Measurements from ENCODE around the gene LYRM7. TPM values are rescaled to one million over a fixed set of nuclear protein-coding genes. Genes with fewer than 3 reads are reported as not detected.
"Not testable (repeated sequence)": the region's sequence is repeated elsewhere in the genome, so short reads cannot be mapped to it uniquely, and the experiment has no call there.

Gene LYRM7
- total RNA-seq, 1 donor from 2014 or later: 11.9 TPM

GRCh38 chr5:131193106-131193505 lies 22.4 kb downstream of the LYRM7 start:
- ChIA-PET CTCF (no interaction called here), POLR2A (no interaction called here)
- no peak overlapping the region for H3K27ac Mint-ChIP-seq
- H3K4me1 Mint-ChIP-seq: no peaks in the 10 kb centered on the region
- TF ChIP-seq, protein P1, sequence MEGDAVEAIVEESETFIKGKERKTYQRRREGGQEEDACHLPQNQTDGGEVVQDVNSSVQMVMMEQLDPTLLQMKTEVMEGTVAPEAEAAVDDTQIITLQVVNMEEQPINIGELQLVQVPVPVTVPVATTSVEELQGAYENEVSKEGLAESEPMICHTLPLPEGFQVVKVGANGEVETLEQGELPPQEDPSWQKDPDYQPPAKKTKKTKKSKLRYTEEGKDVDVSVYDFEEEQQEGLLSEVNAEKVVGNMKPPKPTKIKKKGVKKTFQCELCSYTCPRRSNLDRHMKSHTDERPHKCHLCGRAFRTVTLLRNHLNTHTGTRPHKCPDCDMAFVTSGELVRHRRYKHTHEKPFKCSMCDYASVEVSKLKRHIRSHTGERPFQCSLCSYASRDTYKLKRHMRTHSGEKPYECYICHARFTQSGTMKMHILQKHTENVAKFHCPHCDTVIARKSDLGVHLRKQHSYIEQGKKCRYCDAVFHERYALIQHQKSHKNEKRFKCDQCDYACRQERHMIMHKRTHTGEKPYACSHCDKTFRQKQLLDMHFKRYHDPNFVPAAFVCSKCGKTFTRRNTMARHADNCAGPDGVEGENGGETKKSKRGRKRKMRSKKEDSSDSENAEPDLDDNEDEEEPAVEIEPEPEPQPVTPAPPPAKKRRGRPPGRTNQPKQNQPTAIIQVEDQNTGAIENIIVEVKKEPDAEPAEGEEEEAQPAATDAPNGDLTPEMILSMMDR (IDR thresholded peaks at IDR 0.05): no peak
- no peak for DNase-seq
- intact Hi-C loops (cut with micrococcal nuclease): no loop called here
- H3K27me3 Mint-ChIP-seq: no peaks in the 10 kb centered on the region
- no peak overlapping the region for H3K4me3 Mint-ChIP-seq
- no peak for ATAC-seq (ENCODE audit: low read depth)
- peaks cover 14% of the 10 kb centered on the region for H3K36me3 Mint-ChIP-seq (ENCODE audit: low read depth)
- no peaks in the 10 kb centered on the region for H3K9me3 Mint-ChIP-seq

DNA sequence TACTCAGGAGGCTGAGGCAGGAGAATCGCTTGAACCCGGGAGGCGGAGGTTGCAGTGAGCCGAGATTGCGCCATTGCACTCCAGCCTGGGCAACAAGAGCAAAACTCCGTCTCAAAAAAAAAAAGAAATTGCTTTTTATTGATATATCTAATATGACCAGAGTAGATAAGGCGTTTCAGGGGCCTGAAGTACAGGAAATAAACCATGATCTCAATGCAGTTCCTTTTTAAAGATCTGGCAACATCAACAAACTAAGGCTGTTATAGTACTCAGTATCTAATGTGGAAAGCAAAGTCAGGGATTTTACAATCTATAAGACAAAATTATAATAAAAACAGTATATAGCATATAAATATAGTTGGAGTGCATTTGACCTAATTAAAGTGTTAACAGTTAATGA lies 23.2 kb downstream of the LYRM7 start:
- H3K27ac Mint-ChIP-seq; intact Hi-C loops (cut with micrococcal nuclease); CTCF ChIA-PET; H3K4me3 Mint-ChIP-seq; H3K9me3 Mint-ChIP-seq; H3K27me3 Mint-ChIP-seq; DNase-seq; ATAC-seq (ENCODE audit: low read depth); H3K4me1 Mint-ChIP-seq: not testable (repeated sequence)
- H3K36me3 Mint-ChIP-seq (ENCODE audit: low read depth): peaks cover 12% of the 10 kb centered on the region
- POLR2A ChIA-PET: interaction anchor here (1.4 kb wide), 1 partner anchor 15 kb away, joined by 3 read pairs; no protein-coding TSS in a partner anchor

DNA sequence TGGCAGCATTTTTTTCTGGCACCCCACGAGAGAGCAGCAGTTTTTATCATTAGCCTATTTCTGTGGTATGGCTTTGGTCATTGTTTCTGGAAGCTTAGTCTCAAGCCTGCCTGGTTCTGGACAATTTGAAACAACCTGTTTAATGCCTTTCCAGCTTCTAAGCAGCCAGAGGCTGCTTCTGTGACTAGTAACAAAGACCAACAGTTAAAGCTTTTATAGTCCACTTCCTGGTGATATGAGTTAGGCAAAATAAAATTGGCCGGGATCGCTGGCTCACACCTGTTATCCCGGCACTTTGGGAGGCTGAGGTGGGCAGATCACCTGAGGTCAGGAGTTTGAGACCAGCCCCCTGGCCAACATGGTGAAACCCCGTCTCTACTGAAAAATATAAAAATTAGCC lies 24.0 kb downstream of the LYRM7 start:
- ChIA-PET POLR2A (interaction anchor here (1.4 kb wide), 1 partner anchor 14 kb away, joined by 3 read pairs; no protein-coding TSS in a partner anchor), CTCF (no interaction called here)
- Mint-ChIP-seq H3K4me1 (no peaks in the 10 kb centered on the region), H3K4me3 (no peak overlapping the region), H3K27ac (no peak overlapping the region), H3K36me3 (ENCODE audit: low read depth) (peaks cover 7% of the 10 kb centered on the region), H3K27me3 (no peaks in the 10 kb centered on the region), H3K9me3 (no peaks in the 10 kb centered on the region)
- intact Hi-C loops (cut with micrococcal nuclease): no loop called here
- DNase-seq (no peak), ATAC-seq (ENCODE audit: low read depth) (no peak)
- TF ChIP-seq, protein P1 (IDR thresholded peaks at IDR 0.05): no peak

- H3K27me3 Mint-ChIP-seq: no peaks in the 10 kb centered on the region
- ChIA-PET CTCF (no interaction called here), POLR2A (interaction anchor here (1.0 kb wide), 1 partner anchor 68 kb away, joined by 3 read pairs; the partner anchor contains the start of gene CDC42SE2)
- H3K4me1 Mint-ChIP-seq: no peaks in the 10 kb centered on the region
- DNase-seq: no peak
- no peak overlapping the region for H3K27ac Mint-ChIP-seq
- H3K4me3 Mint-ChIP-seq: no peak overlapping the region
- no peaks in the 10 kb centered on the region for H3K9me3 Mint-ChIP-seq
- intact Hi-C loops (cut with micrococcal nuclease): no loop called here
- peaks cover 11% of the 10 kb centered on the region for H3K36me3 Mint-ChIP-seq (ENCODE audit: low read depth)
- ATAC-seq (ENCODE audit: low read depth): no peak
- TF ChIP-seq, protein P1 (IDR thresholded peaks at IDR 0.05): no peak
These were observed 25.0 kb downstream of the LYRM7 start for GRCh38 chr5:131195696-131196095.

GRCh38 chr5:131196331-131196730 lies 25.6 kb downstream of the LYRM7 start:
- no peak for ATAC-seq (ENCODE audit: low read depth)
- CTCF ChIA-PET: no interaction called here
- POLR2A ChIA-PET: no interaction called here

More at GRCh38 chr5:131196331-131196730, 25.6 kb downstream of the LYRM7 start:
- Mint-ChIP-seq H3K4me1 (no peaks in the 10 kb centered on the region), H3K27ac (no peak overlapping the region), H3K27me3 (no peaks in the 10 kb centered on the region), H3K9me3 (no peaks in the 10 kb centered on the region), H3K4me3 (no peak overlapping the region), H3K36me3 (ENCODE audit: low read depth) (peaks cover 11% of the 10 kb centered on the region)
- TF ChIP-seq, protein P1 (IDR thresholded peaks at IDR 0.05): no peak
- no peak for DNase-seq
- intact Hi-C loops (cut with micrococcal nuclease): no loop called here
